Thoracic aorta (tissue), 2 donors: ENCODE measurements around the gene ZNF236. TPM values are rescaled to one million over a fixed set of nuclear protein-coding genes. Genes with fewer than 3 reads are reported as not detected.
A peak's percentile ranks its signal among the peaks of the same experiment; 100 is the strongest.

Experiments
- ATAC-seq: fragments of 150-250 bp; one replicate; pipeline ENCODE4 v1.8.0; 2017; ENCODE audit warnings: low read depth; ENCODE audit not compliant: insufficient number of reproducible peaks, low FRiP score
- DNase-seq: peaks from one replicate; pipeline ENCODE4 v3.0.0-alpha.2; 2020; ENCODE audit warnings: low spot score
- H3K27ac ChIP-seq, 2 donors: fragments of 200-600 bp; sonication (generic); 1 replicate in 1 of 2; 2 replicates in 1 of 2; pipeline ENCODE4 v1.5.1; 2016; ENCODE audit warnings: mild to moderate bottlenecking in 2 of 2, moderate library complexity in 2 of 2
- H3K27me3 ChIP-seq: fragments of 200-600 bp; sonication (generic); replicated peaks from 2 replicates; pipeline ENCODE4 v1.6.0; 2016; ENCODE audit warnings: mild to moderate bottlenecking; ENCODE audit not compliant: insufficient read depth
- H3K36me3 ChIP-seq: fragments of 200-600 bp; sonication (generic); one replicate; pipeline ENCODE4 v1.5.1; 2016
- H3K4me1 ChIP-seq, 2 donors: fragments of 200-600 bp; sonication (generic); 1 replicate in 1 of 2; 2 replicates in 1 of 2; pipeline versions ENCODE4 v1.5.1 to v1.6.0; 2016; ENCODE audit warnings: low read depth in 2 of 2, mild to moderate bottlenecking in 1 of 2; ENCODE audit not compliant: control insufficient read depth in 1 of 2
- H3K4me3 ChIP-seq: fragments of 200-600 bp; sonication (generic); 2 replicates; pipeline ENCODE4 v1.5.1; 2016; ENCODE audit warnings: mild to moderate bottlenecking
- H3K9me3 ChIP-seq: fragments of 200-600 bp; sonication (generic); 2 replicates; pipeline ENCODE4 v1.5.1; 2016
- total RNA-seq, 2 donors: library from RNA; depleted of rRNA; stranded (reverse); fragments of >200 nt; gene quantifications; one replicate each; pipeline versions ENCODE4 v1.1.0 to v1.2.3, GENCODE V29; 2016
- TF ChIP-seq, protein P1 (sequence below): fragments of 200-600 bp; sonication (generic); IDR thresholded peaks from one replicate; pipeline ENCODE4 v1.5.1; 2019; ENCODE audit warnings: antibody characterized with exemption

Gene ZNF236
- total RNA-seq, 2 donors from 2014 or later: 14.1 to 22.5 TPM

- no peak for ATAC-seq
These were observed 135.3 kb downstream of the ZNF236 start for GRCh38 chr18:76957384-76958355.

DNA sequence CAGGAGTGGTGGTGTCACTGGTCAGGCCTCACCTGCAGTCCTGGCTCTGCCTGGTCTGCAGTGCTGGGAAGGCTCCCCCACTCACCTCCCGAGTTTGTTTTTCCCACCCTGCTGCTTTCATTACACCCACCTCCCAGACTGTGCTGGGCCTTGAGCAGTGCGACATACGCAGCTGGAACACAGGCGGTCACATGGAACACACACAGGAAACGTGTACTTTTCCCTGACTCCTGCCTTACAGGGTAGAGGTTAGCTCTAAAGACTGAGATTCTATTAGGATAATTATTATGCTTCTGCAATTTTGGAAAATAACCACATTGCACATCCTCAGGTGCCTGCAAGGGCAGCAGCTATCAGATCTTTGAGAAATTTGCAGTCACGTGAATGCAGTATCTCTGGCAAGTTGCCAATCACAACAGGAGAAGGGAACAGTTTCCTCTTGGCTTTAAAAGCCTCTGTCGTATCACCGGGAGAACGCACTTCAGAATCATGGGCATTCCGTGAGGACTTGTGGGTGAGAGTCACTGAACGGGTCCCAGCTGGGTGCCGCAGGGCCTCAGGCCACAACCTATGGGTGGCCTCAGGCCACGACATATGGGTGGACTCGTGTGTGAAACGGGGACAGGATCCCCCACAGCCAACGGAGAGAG is 136.5 kb downstream of the ZNF236 start:
- ATAC-seq (peak; percentile 33), DNase-seq (no peak)
- TF ChIP-seq, protein P1, sequence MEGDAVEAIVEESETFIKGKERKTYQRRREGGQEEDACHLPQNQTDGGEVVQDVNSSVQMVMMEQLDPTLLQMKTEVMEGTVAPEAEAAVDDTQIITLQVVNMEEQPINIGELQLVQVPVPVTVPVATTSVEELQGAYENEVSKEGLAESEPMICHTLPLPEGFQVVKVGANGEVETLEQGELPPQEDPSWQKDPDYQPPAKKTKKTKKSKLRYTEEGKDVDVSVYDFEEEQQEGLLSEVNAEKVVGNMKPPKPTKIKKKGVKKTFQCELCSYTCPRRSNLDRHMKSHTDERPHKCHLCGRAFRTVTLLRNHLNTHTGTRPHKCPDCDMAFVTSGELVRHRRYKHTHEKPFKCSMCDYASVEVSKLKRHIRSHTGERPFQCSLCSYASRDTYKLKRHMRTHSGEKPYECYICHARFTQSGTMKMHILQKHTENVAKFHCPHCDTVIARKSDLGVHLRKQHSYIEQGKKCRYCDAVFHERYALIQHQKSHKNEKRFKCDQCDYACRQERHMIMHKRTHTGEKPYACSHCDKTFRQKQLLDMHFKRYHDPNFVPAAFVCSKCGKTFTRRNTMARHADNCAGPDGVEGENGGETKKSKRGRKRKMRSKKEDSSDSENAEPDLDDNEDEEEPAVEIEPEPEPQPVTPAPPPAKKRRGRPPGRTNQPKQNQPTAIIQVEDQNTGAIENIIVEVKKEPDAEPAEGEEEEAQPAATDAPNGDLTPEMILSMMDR: no peak
- no peaks in the 10 kb centered on the region for H3K27me3 ChIP-seq
- peaks cover 13% of the 10 kb centered on the region for H3K36me3 ChIP-seq
- H3K27ac ChIP-seq: no peak overlapping the region
- no peaks in the 10 kb centered on the region for H3K9me3 ChIP-seq
- H3K4me3 ChIP-seq: no peak overlapping the region
- peaks cover 0 to 7% of the 10 kb centered on the region in 2 donors for H3K4me1 ChIP-seq

More at GRCh38 chr18:76957384-76958355, 135.3 kb downstream of the ZNF236 start:
- no peak for DNase-seq
- TF ChIP-seq, protein P1: no peak
- H3K27ac ChIP-seq: no peak overlapping the region
- H3K9me3 ChIP-seq: no peaks in the 10 kb centered on the region
- peaks cover 13% of the 10 kb centered on the region for H3K36me3 ChIP-seq
- peaks cover 0 to 16% of the 10 kb centered on the region in 2 donors for H3K4me1 ChIP-seq
- H3K4me3 ChIP-seq: no peak overlapping the region
- H3K27me3 ChIP-seq: no peaks in the 10 kb centered on the region

GRCh38 chr18:76959605-76960004 is 137.2 kb downstream of the ZNF236 start:
- Histone ChIP-seq H3K9me3 (no peaks in the 10 kb centered on the region), H3K36me3 (peaks cover 13% of the 10 kb centered on the region), H3K27ac (no peak overlapping the region), H3K4me3 (no peak overlapping the region), H3K27me3 (no peaks in the 10 kb centered on the region), H3K4me1 (peaks cover 0 to 6% of the 10 kb centered on the region in 2 donors)
- ATAC-seq (no peak), DNase-seq (no peak)
- TF ChIP-seq, protein P1: no peak

DNA sequence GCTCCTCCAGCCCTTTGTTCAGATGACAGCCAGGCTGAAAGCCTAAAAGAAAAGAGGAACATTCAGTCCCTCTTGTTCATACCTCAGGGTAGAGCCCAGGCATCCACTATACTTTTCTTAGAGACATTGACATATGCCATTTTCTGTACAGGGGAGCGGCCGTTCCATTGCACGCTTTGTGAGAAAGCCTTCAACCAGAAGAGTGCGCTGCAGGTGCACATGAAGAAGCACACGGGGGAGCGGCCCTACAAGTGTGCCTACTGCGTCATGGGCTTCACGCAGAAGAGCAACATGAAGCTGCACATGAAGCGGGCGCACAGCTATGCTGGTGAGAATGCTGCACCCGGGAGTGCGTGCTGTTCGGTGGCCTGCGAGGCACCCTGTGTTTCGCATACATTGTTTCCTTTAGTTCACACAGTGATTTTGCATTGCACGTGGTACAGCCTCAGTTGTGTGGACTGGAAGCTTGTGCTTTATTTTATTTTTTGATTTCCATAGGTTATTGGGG is 138.2 kb downstream of the ZNF236 start:
- Histone ChIP-seq H3K27ac (no peak overlapping the region), H3K4me3 (no peak overlapping the region), H3K36me3 (peaks cover 13% of the 10 kb centered on the region), H3K9me3 (no peaks in the 10 kb centered on the region), H3K4me1 (peaks cover 0 to 6% of the 10 kb centered on the region in 2 donors), H3K27me3 (no peaks in the 10 kb centered on the region)
- TF ChIP-seq, protein P1: no peak
- DNase-seq (no peak), ATAC-seq (no peak)

GRCh38 chr18:76962851-76963250 is 140.5 kb downstream of the ZNF236 start:
- H3K27me3 ChIP-seq: no peaks in the 10 kb centered on the region
- H3K36me3 ChIP-seq: peaks cover 11% of the 10 kb centered on the region
- no peak for DNase-seq
- TF ChIP-seq, protein P1: no peak
- ATAC-seq: no peak
- H3K9me3 ChIP-seq: no peaks in the 10 kb centered on the region
- H3K4me1 ChIP-seq: peaks cover 0 to 6% of the 10 kb centered on the region in 2 donors
- H3K4me3 ChIP-seq: no peak overlapping the region
- H3K27ac ChIP-seq: no peak overlapping the region
